ENCODE results near the gene TBL3.

DNA sequence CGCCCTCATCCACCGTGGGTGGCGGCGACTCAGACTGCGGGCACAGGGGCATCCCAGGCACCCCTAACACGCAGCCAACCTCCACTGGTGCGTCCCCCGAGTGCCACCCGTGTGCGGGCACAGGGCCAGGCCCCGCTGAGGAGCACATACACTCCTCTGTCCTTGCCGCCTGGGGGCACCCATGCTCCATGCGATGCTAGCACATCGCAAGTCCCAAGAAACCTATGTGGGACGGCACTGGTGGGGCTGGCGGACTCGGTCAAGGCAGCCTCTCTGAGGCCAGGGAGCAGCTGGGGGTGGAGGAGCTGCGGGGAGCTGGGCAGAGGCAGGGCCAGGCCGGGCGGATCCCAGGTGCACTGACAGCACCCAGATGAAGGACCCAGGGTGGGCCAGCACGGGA, 33.8 kb downstream of the TBL3 start:
- TF ChIP-seq TCF7L2 (IDR thresholded peaks at IDR 0.05; ENCODE audit: borderline replicate concordance, low read depth, low read length) (no peak), ZBTB7A (tag by site-specific recombination; IDR thresholded peaks at IDR 0.05; ENCODE audit: low read depth) (no peak), ZNF138 (tag by site-specific recombination; IDR thresholded peaks at IDR 0.05; ENCODE audit: borderline replicate concordance) (no peak), ZBTB21 (tag by site-specific recombination; IDR thresholded peaks at IDR 0.05) (no peak)
- TF ChIP-seq, protein P1, sequence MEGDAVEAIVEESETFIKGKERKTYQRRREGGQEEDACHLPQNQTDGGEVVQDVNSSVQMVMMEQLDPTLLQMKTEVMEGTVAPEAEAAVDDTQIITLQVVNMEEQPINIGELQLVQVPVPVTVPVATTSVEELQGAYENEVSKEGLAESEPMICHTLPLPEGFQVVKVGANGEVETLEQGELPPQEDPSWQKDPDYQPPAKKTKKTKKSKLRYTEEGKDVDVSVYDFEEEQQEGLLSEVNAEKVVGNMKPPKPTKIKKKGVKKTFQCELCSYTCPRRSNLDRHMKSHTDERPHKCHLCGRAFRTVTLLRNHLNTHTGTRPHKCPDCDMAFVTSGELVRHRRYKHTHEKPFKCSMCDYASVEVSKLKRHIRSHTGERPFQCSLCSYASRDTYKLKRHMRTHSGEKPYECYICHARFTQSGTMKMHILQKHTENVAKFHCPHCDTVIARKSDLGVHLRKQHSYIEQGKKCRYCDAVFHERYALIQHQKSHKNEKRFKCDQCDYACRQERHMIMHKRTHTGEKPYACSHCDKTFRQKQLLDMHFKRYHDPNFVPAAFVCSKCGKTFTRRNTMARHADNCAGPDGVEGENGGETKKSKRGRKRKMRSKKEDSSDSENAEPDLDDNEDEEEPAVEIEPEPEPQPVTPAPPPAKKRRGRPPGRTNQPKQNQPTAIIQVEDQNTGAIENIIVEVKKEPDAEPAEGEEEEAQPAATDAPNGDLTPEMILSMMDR (tag by site-specific recombination; IDR thresholded peaks at IDR 0.05) = peak; percentile 85

Measured in HEK293 (cell line).